SW480 (cell line): ENCODE measurements around the gene FHIT.

Experiments
- DNase-seq: peaks from one replicate; pipeline ENCODE4 v3.0.0-alpha.2; 2016; ENCODE audit warnings: low spot score

The FHIT gene

GRCh38 chr3:60102154-60102553 lies 1149.1 kb downstream of the FHIT start:
- no peak for DNase-seq

- DNase-seq = no peak
These were observed 1149.6 kb downstream of the FHIT start for GRCh38 chr3:60101621-60102020.

- no peak for DNase-seq
These were observed 1154.8 kb downstream of the FHIT start for GRCh38 chr3:60096403-60096802.

GRCh38 chr3:60095930-60096329 lies 1155.3 kb downstream of the FHIT start:
- no peak for DNase-seq

GRCh38 chr3:60095516-60095915 lies 1155.7 kb downstream of the FHIT start:
- DNase-seq = no peak

GRCh38 chr3:60094392-60094947 lies 1156.8 kb downstream of the FHIT start:
- DNase-seq = no peak

- DNase-seq = no peak
These were observed 1160.7 kb downstream of the FHIT start for GRCh38 chr3:60090548-60090947.

- DNase-seq = peak; percentile 91
These were observed 1164.4 kb downstream of the FHIT start for GRCh38 chr3:60086811-60087210.

GRCh38 chr3:60085649-60086048 lies 1165.6 kb downstream of the FHIT start:
- no peak for DNase-seq

- DNase-seq = no peak
These were observed 1169.7 kb downstream of the FHIT start for GRCh38 chr3:60081381-60082095.

GRCh38 chr3:60080648-60081047 lies 1170.6 kb downstream of the FHIT start:
- no peak for DNase-seq

GRCh38 chr3:60079076-60079475 lies 1172.2 kb downstream of the FHIT start:
- DNase-seq = no peak

- DNase-seq = no peak
These were observed 1174.9 kb downstream of the FHIT start for GRCh38 chr3:60076331-60076730.

- no peak for DNase-seq
These were observed 1177.3 kb downstream of the FHIT start for GRCh38 chr3:60073942-60074341.

GRCh38 chr3:60073228-60073627 lies 1178.0 kb downstream of the FHIT start:
- DNase-seq = no peak

GRCh38 chr3:60070366-60070765 lies 1180.9 kb downstream of the FHIT start:
- DNase-seq = no peak

GRCh38 chr3:60065227-60065868 lies 1185.9 kb downstream of the FHIT start:
- no peak for DNase-seq

GRCh38 chr3:60064210-60065178 lies 1186.8 kb downstream of the FHIT start:
- DNase-seq = peak; percentile 42

GRCh38 chr3:60056404-60056803 lies 1194.8 kb downstream of the FHIT start:
- DNase-seq = no peak

GRCh38 chr3:60055765-60056164 lies 1195.5 kb downstream of the FHIT start:
- no peak for DNase-seq

- DNase-seq = no peak
These were observed 1197.6 kb downstream of the FHIT start for GRCh38 chr3:60053526-60054265.

GRCh38 chr3:60048447-60048848 lies 1202.8 kb downstream of the FHIT start:
- DNase-seq = no peak
